ENCODE results near the gene KRTAP10-3.

KRTAP10-3 gene

GRCh38 chr21:44522753-44523204 is 35.8 kb downstream of the KRTAP10-3 start:
- TF ChIP-seq CTCF (IDR thresholded peaks at IDR 0.05): no peak
- Histone ChIP-seq H3K36me3 (ENCODE audit: control insufficient read depth, insufficient read depth, low read length) (no peaks in the 10 kb centered on the region), H3K79me2 (no peaks in the 10 kb centered on the region)

GRCh38 chr21:44521928-44522752 is 36.5 kb downstream of the KRTAP10-3 start:
- Histone ChIP-seq H3K36me3 (ENCODE audit: control insufficient read depth, insufficient read depth, low read length) (no peaks in the 10 kb centered on the region), H3K9me3 (ENCODE audit: control insufficient read depth, low read length) (no peaks in the 10 kb centered on the region), H3K27me3 (ENCODE audit: control insufficient read depth, insufficient read depth, low read length) (no peaks in the 10 kb centered on the region)

More at GRCh38 chr21:44522753-44523204, 35.8 kb downstream of the KRTAP10-3 start:
- Histone ChIP-seq H3K9me3 (ENCODE audit: control insufficient read depth, low read length) (no peaks in the 10 kb centered on the region), H3K4me3 (ENCODE audit: low read depth, low read length) (no peak overlapping the region), H3K4me1 (no peaks in the 10 kb centered on the region), H3K27me3 (ENCODE audit: control insufficient read depth, insufficient read depth, low read length) (no peaks in the 10 kb centered on the region), H3K9ac (no peak overlapping the region), H3K4me2 (ENCODE audit: low read length) (no peak overlapping the region), H2AFZ (no peak overlapping the region), H3K27ac (no peak overlapping the region)

GRCh38 chr21:44521301-44521927 is 37.2 kb downstream of the KRTAP10-3 start:
- H3K27ac ChIP-seq: no peak overlapping the region
- H3K4me3 ChIP-seq (ENCODE audit: low read depth, low read length): no peak overlapping the region
- H3K36me3 ChIP-seq (ENCODE audit: control insufficient read depth, insufficient read depth, low read length): no peaks in the 10 kb centered on the region
- no peaks in the 10 kb centered on the region for H3K27me3 ChIP-seq (ENCODE audit: control insufficient read depth, insufficient read depth, low read length)
- H3K9ac ChIP-seq: no peak overlapping the region
- H3K9me3 ChIP-seq (ENCODE audit: control insufficient read depth, low read length): no peaks in the 10 kb centered on the region
- H3K4me2 ChIP-seq (ENCODE audit: low read length): no peak overlapping the region
- TF ChIP-seq CTCF (IDR thresholded peaks at IDR 0.05): no peak
- no peaks in the 10 kb centered on the region for H3K79me2 ChIP-seq
- no peak overlapping the region for H2AFZ ChIP-seq
- H3K4me1 ChIP-seq: no peaks in the 10 kb centered on the region

More at GRCh38 chr21:44521928-44522752, 36.5 kb downstream of the KRTAP10-3 start:
- H2AFZ ChIP-seq: no peak overlapping the region
- no peak for TF ChIP-seq CTCF (IDR thresholded peaks at IDR 0.05)
- H3K79me2 ChIP-seq: no peaks in the 10 kb centered on the region
- no peak overlapping the region for H3K4me2 ChIP-seq (ENCODE audit: low read length)
- no peaks in the 10 kb centered on the region for H3K4me1 ChIP-seq
- no peak overlapping the region for H3K27ac ChIP-seq
- no peak overlapping the region for H3K4me3 ChIP-seq (ENCODE audit: low read depth, low read length)
- no peak overlapping the region for H3K9ac ChIP-seq

- Histone ChIP-seq H3K4me1 (no peaks in the 10 kb centered on the region), H3K9ac (no peak overlapping the region)
- TF ChIP-seq CTCF (IDR thresholded peaks at IDR 0.05): no peak
Measured at GRCh38 chr21:44520326-44521300, 38.0 kb downstream of the KRTAP10-3 start.

More at GRCh38 chr21:44520326-44521300, 38.0 kb downstream of the KRTAP10-3 start:
- Histone ChIP-seq H3K4me3 (ENCODE audit: low read depth, low read length) (no peak overlapping the region), H3K79me2 (no peaks in the 10 kb centered on the region), H3K4me2 (ENCODE audit: low read length) (no peak overlapping the region), H2AFZ (no peak overlapping the region), H3K36me3 (ENCODE audit: control insufficient read depth, insufficient read depth, low read length) (no peaks in the 10 kb centered on the region), H3K27ac (no peak overlapping the region), H3K9me3 (ENCODE audit: control insufficient read depth, low read length) (no peaks in the 10 kb centered on the region), H3K27me3 (ENCODE audit: control insufficient read depth, insufficient read depth, low read length) (no peaks in the 10 kb centered on the region)

Data from parathyroid adenoma (tissue), 2 donors.